GM12878 (cell line): ENCODE results near the gene MBOAT1. TPM values are rescaled to one million over a fixed set of nuclear protein-coding genes. Genes with fewer than 3 reads are reported as not detected.

Experiments used
- ATAC-seq: fragments of 200-7000 bp; cut with Tn5 transposase; 3 replicates; pipeline ENCODE4 v1.9.1; 2020; ENCODE audit warnings: mild to moderate bottlenecking, moderate library complexity
- BruUV-seq: library from RNA; stranded (reverse); fragments of 400-500 nt; replicated peaks from 2 replicates; lab custom pipeline; 2021; lab: Mats Ljungman, UMichigan
- CTCF ChIA-PET: fragments of 300-600 bp; sonication (Branson Sonifier 250); formaldehyde crosslinking; extraction: SDS; loops from one replicate; lab custom pipeline; 2021; ENCODE audit warnings: inconsistent platforms; lab: Yijun Ruan, JAX
- POLR2A ChIA-PET: fragments of 350-600 bp; formaldehyde crosslinking; extraction: SDS; loops from one replicate; lab custom pipeline; 2021; ENCODE audit warnings: inconsistent platforms; lab: Charles Lee
- RAD21 ChIA-PET: fragments of 300-600 bp; sonication (Branson Sonifier 250); formaldehyde crosslinking; loops from one replicate; lab custom pipeline; 2023; ENCODE audit warnings: antibody characterized with exemption; ENCODE audit not compliant: unreplicated experiment; lab: Charles Lee
- SMC1A ChIA-PET: fragments of 300-600 bp; sonication (Branson Sonifier 250); formaldehyde crosslinking; loops from one replicate; lab custom pipeline; 2023; ENCODE audit not compliant: unreplicated experiment, uncharacterized antibody; lab: Charles Lee
- DNase-seq: peaks from one replicate; pipeline ENCODE4 v3.0.0-alpha.2; 2011; ENCODE audit warnings: low read depth, low spot score
- FAIRE-seq: peaks from 3 replicates; lab custom pipeline; 2011; peaks lifted over from hg19 to GRCh38; lab: Jason Lieb, UNC
- H2AFZ ChIP-seq: 2 replicates; pipeline ENCODE4 v1.6.0; 2011; ENCODE audit warnings: low read depth, low read length, control low read depth; ENCODE audit not compliant: control insufficient read depth
- H3K27ac ChIP-seq: 2 replicates; pipeline ENCODE4 v1.5.1; 2011; ENCODE audit warnings: control low read depth; ENCODE audit not compliant: control insufficient read depth, insufficient read depth
- H3K27me3 ChIP-seq, 2 experiments: replicated peaks in 1 of 2; 2 replicates each; pipeline versions ENCODE4 v1.6.0 to v1.6.1; 2011; ENCODE audit warnings: low read length in 1 of 2; ENCODE audit not compliant: control insufficient read depth in 2 of 2, insufficient read depth in 2 of 2
- H3K36me3 ChIP-seq, 2 experiments: 2 replicates each; pipeline ENCODE4 v1.5.1; 2011; ENCODE audit warnings: low read length in 1 of 2; ENCODE audit not compliant: control insufficient read depth in 2 of 2, insufficient read depth in 2 of 2
- H3K4me1 ChIP-seq: 2 replicates; pipeline ENCODE4 v1.6.1; 2011; ENCODE audit warnings: mild to moderate bottlenecking, low read length, moderate library complexity, mixed read lengths; ENCODE audit not compliant: control insufficient read depth, insufficient read depth
- H3K4me2 ChIP-seq: 2 replicates; pipeline ENCODE4 v1.6.0; 2011; ENCODE audit warnings: control low read depth; ENCODE audit not compliant: control insufficient read depth, insufficient read depth
- H3K4me3 ChIP-seq: fragments of 200-600 bp; sonication (generic); 2 replicates; pipeline ENCODE4 v1.5.1; 2016
- H3K79me2 ChIP-seq: 2 replicates; pipeline ENCODE4 v1.6.0; 2011; ENCODE audit warnings: low read length; ENCODE audit not compliant: control insufficient read depth, insufficient read depth
- H3K9ac ChIP-seq: 2 replicates; pipeline ENCODE4 v1.8.0; 2011; ENCODE audit warnings: low read length, control low read depth, mixed read lengths; ENCODE audit not compliant: control insufficient read depth, insufficient read depth
- H3K9me3 ChIP-seq: replicated peaks from 3 replicates; pipeline ENCODE4 v1.5.1; 2011; ENCODE audit warnings: mild to moderate bottlenecking, low read length; ENCODE audit not compliant: control insufficient read depth, insufficient read depth
- H4K20me1 ChIP-seq: 2 replicates; pipeline ENCODE4 v1.6.0; 2011; ENCODE audit not compliant: control insufficient read depth, insufficient read depth
- KLF5 ChIP-seq: fragments of 450-650 bp; IDR thresholded peaks from 2 replicates; pipeline ENCODE4 v1.6.1; 2014; ENCODE audit warnings: mild to moderate bottlenecking; ENCODE audit not compliant: partially characterized antibody
- RAD21 ChIP-seq: IDR thresholded peaks from 2 replicates; pipeline ENCODE4 v1.6.1; 2011; ENCODE audit warnings: mild to moderate bottlenecking, low read depth, low read length, moderate library complexity; ENCODE audit not compliant: insufficient read depth
- SMC3 ChIP-seq: IDR thresholded peaks from 2 replicates; pipeline ENCODE4 v1.6.1; 2011; ENCODE audit warnings: low read length, improper control_type of control experiment, borderline replicate concordance
- ZNF24 ChIP-seq: fragments of 450-650 bp; IDR thresholded peaks from 2 replicates; pipeline ENCODE4 v1.6.1; 2017; ENCODE audit warnings: antibody characterized with exemption, mild to moderate bottlenecking
- WGBS: methylation state at CpG from one replicate; pipeline ENCODE4 v1.1.6; 2016; ENCODE audit warnings: low lambda C conversion rate; ENCODE audit not compliant: insufficient replicate concordance, insufficient coverage; ENCODE audit errors: missing lambda C conversion rate; 5-methylcytosine and 5-hydroxymethylcytosine counted together
- in situ Hi-C: fragments of 300-500 bp; cut with MboI; formaldehyde crosslinking; loops from 9 replicates; pipeline ENCODE4 v1.14.3; 2018; ENCODE audit warnings: mixed read lengths
- intact Hi-C: fragments of 100-400 bp; cut with micrococcal nuclease; formaldehyde crosslinking; loops from one replicate; pipeline ENCODE4 v1.14.2; 2022; ENCODE audit not compliant: unreplicated experiment
- polyA plus RNA-seq, 11 experiments: library from polyadenylated mRNA; depleted of rRNA in 4 of 11; unstranded in 6 of 11; stranded (reverse) in 5 of 11; fragments of >200 nt; fragmentation: Nextera tagmentation in 4 of 11; fragmentation: Illumina TruSeq in 1 of 11; extraction: Ambion mirVana in 4 of 11; extraction: Trizol in 1 of 11; gene quantifications; 1 replicate in 1 of 11; 2 replicates in 10 of 11; pipeline versions ENCODE4 v1.2.1 to v1.2.3, GENCODE V29; 2011 to 2016; ENCODE audit warnings: inconsistent platforms in 2 of 11, missing spikeins in 2 of 11, low read depth in 1 of 11
- total RNA-seq, 4 experiments: library from RNA; depleted of rRNA in 3 of 4; stranded (reverse); fragments of >200 nt in 3 of 4; fragmentation: Illumina TruSeq in 1 of 4; extraction: Trizol in 1 of 4; gene quantifications; 2 replicates each; pipeline versions ENCODE4 v1.2.1 to v1.2.3, GENCODE V29; 2013 to 2021
- TF ChIP-seq, protein P1 (sequence below): IDR thresholded peaks from 2 replicates; pipeline ENCODE4 v1.6.1; 2012; ENCODE audit warnings: low read length, inconsistent platforms
- TF ChIP-seq, protein P2 (sequence below), 3 experiments: IDR thresholded peaks in 2 of 3; conservative IDR thresholded peaks in 1 of 3; 2 replicates each; pipeline ENCODE4 v1.5.1; 2011; ENCODE audit warnings: low read depth in 3 of 3, low read length in 3 of 3, mild to moderate bottlenecking in 3 of 3, control low read depth in 2 of 3, moderate library complexity in 2 of 3, inconsistent platforms in 1 of 3, mixed read lengths in 1 of 3; ENCODE audit not compliant: control insufficient read depth in 2 of 3, insufficient read depth in 1 of 3; ENCODE audit errors: extremely low read depth in 1 of 3

Gene MBOAT1
- total and polyA plus RNA-seq, 10 of the 15 experiments (the other 5 are each of a cell fraction or from before 2014, with no cell fraction given): 0.39 to 21.0 (median 11.6) TPM

GRCh38 chr6:20092071-20092566 is 120.2 kb downstream of the MBOAT1 start:
- ChIA-PET RAD21 (interaction anchor here (0.8 to 2.5 kb wide), 7 partner anchors 34 to 435 kb away, joined by 3 to 16 read pairs (median 5); no protein-coding TSS in a partner anchor), CTCF (interaction anchor here (0.7 to 6.9 kb wide), 28 partner anchors 8 to 1068 kb away, joined by 3 to 82 read pairs (median 4); no protein-coding TSS in a partner anchor), SMC1A (interaction anchor here (0.7 to 2.0 kb wide), 18 partner anchors 13 to 436 kb away, joined by 3 to 14 read pairs (median 4); no protein-coding TSS in a partner anchor), POLR2A (no interaction called here)
- Histone ChIP-seq H3K4me1 (no peaks in the 10 kb centered on the region), H4K20me1 (no peaks in the 10 kb centered on the region), H3K27me3 (no peaks in the 10 kb centered on the region), H3K9ac (no peak overlapping the region), H3K4me2 (no peak overlapping the region), H3K4me3 (no peak overlapping the region), H3K27ac (no peak overlapping the region), H3K79me2 (no peaks in the 10 kb centered on the region), H3K9me3 (no peaks in the 10 kb centered on the region)
- 0% methylated on average over 1 of the region's 1 CpG for WGBS
- FAIRE-seq: peak; percentile 88
- in situ Hi-C loops: loop anchor here (5.0 kb wide), 1 partner anchor 435 kb away; no protein-coding TSS in a partner anchor
- BruUV-seq: no TSS peak
- intact Hi-C loops: loop anchor here (1.0 to 2.0 kb wide), 3 partner anchors 34 to 437 kb away; no protein-coding TSS in a partner anchor
- peak; percentile 17 for DNase-seq
- TF ChIP-seq, protein P1, sequence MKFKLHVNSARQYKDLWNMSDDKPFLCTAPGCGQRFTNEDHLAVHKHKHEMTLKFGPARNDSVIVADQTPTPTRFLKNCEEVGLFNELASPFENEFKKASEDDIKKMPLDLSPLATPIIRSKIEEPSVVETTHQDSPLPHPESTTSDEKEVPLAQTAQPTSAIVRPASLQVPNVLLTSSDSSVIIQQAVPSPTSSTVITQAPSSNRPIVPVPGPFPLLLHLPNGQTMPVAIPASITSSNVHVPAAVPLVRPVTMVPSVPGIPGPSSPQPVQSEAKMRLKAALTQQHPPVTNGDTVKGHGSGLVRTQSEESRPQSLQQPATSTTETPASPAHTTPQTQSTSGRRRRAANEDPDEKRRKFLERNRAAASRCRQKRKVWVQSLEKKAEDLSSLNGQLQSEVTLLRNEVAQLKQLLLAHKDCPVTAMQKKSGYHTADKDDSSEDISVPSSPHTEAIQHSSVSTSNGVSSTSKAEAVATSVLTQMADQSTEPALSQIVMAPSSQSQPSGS: no peak
- TF ChIP-seq KLF5 (no peak), ZNF24 (peak; percentile 99), SMC3 (peak; percentile 57), RAD21 (peak; percentile 78)
- TF ChIP-seq, protein P2, sequence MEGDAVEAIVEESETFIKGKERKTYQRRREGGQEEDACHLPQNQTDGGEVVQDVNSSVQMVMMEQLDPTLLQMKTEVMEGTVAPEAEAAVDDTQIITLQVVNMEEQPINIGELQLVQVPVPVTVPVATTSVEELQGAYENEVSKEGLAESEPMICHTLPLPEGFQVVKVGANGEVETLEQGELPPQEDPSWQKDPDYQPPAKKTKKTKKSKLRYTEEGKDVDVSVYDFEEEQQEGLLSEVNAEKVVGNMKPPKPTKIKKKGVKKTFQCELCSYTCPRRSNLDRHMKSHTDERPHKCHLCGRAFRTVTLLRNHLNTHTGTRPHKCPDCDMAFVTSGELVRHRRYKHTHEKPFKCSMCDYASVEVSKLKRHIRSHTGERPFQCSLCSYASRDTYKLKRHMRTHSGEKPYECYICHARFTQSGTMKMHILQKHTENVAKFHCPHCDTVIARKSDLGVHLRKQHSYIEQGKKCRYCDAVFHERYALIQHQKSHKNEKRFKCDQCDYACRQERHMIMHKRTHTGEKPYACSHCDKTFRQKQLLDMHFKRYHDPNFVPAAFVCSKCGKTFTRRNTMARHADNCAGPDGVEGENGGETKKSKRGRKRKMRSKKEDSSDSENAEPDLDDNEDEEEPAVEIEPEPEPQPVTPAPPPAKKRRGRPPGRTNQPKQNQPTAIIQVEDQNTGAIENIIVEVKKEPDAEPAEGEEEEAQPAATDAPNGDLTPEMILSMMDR (IDR thresholded peaks at IDR 0.05 in 2 of 3, conservative IDR thresholded peaks at IDR 0.05 in 1 of 3; ENCODE audit: control insufficient read depth in 2 of 3, extremely low read depth in 1 of 3, insufficient read depth in 1 of 3, low read depth in 3 of 3, low read length in 3 of 3): peak; percentile 53 to 70 (median 69); a peak in 5 of 6 replicates
- TF ChIP-seq, all 136 proteins: peak for 4
- peak; percentile 54 for ATAC-seq
- Histone ChIP-seq H2AFZ (no peak overlapping the region), H3K36me3 (no peaks in the 10 kb centered on the region)
